Measurements from ENCODE around the gene RCC2.
A peak's percentile ranks its signal among the peaks of the same experiment; 100 is the strongest.

The RCC2 gene

GRCh38 chr1:17381161-17381560 is 58.3 kb downstream of the RCC2 start:
- ATAC-seq (no peak), DNase-seq (no peak)
- Mint-ChIP-seq H3K4me1 (no peaks in the 10 kb centered on the region), H3K27ac (no peak overlapping the region), H3K9me3 (no peaks in the 10 kb centered on the region), H3K27me3 (peaks cover 16% of the 10 kb centered on the region), H3K4me3 (no peak overlapping the region)

- Mint-ChIP-seq H3K4me3 (no peak overlapping the region), H3K27ac (peak overlapping the region in 1 of 2 donors; percentile 74), H3K9me3 (no peaks in the 10 kb centered on the region), H3K4me1 (no peaks in the 10 kb centered on the region), H3K27me3 (peaks cover 16% of the 10 kb centered on the region)
- DNase-seq = no peak
- ATAC-seq = no peak
Observed at GRCh38 chr1:17377325-17377953, 62.0 kb downstream of the RCC2 start.

DNA sequence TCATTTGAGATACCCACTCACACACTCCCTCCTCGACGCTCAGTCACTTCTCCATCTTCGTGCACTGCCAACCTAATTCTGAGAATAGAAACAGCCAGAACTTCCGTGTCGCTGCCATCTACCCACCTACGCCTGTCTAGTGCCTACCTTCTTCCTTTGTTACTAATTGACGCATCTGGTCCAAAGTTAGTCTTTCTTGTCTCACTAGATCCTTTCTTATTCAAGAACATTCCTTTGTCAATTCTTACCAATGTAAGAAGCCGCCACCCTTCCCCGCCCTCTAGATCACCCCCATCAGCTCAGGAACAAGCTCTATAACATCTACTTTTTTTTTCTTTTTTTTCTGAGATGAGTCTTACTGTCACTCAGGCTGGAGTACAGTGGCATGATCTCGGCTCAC is 63.8 kb downstream of the RCC2 start:
- Mint-ChIP-seq H3K4me1 (no peaks in the 10 kb centered on the region), H3K27me3 (peaks cover 16% of the 10 kb centered on the region), H3K27ac (no peak overlapping the region), H3K4me3 (no peak overlapping the region), H3K9me3 (no peaks in the 10 kb centered on the region)
- DNase-seq = no peak
- ATAC-seq = no peak

DNA sequence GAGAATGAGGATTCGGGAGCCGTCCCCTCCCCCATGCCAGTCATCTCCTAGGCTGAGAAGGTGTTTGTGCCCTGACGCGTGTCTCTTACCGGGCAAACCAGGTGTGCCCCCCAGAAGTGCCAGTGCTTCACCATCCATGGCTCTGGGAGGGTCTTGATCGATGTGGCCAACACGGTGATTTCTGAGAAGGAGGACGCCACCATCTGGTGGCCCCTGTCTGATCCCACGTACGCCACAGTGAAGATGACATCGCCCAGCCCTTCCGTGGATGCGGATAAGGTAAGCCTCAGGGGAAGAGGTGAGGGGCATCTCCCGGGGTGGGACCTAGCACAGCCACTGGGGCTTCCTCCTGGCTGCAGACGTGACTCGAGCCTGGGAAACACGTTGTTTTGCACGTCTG is 66.5 kb downstream of the RCC2 start:
- Mint-ChIP-seq H3K9me3 (no peaks in the 10 kb centered on the region), H3K27me3 (peaks cover 10% of the 10 kb centered on the region), H3K4me3 (no peak overlapping the region), H3K27ac (no peak overlapping the region), H3K4me1 (no peaks in the 10 kb centered on the region)
- DNase-seq (no peak), ATAC-seq (no peak)

DNA sequence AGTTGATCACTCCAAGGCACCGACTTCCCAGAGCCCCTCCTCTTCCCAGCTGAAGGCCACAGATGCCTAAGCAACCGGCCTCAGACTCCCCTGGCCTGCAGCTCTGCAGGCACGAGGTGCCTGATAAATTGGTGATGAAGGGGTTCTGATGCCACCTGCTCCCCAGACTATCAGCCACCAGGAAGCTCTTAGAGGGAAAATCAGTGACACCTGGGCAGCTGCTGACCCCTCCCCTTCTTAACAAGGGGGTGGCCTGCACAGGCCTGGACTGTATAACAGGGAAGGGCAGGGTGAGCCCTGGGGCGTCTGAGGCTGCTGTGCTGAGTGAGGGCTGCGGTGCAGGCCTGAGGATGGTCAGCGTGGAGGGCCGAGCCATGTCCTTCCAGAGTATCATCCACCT is 67.6 kb downstream of the RCC2 start, which contains the start of gene PADI6:
Gene PADI6 (plus strand): TSS at position 301 of the 400 bp plus-strand sequence. CDS start 50 bp downstream, at position 351.
- no peaks in the 10 kb centered on the region for H3K9me3 Mint-ChIP-seq
- no peak within 1 kb of the TSS for H3K4me3 Mint-ChIP-seq
- no peaks in the 10 kb centered on the region for H3K4me1 Mint-ChIP-seq
- ATAC-seq = no peak
- H3K27me3 Mint-ChIP-seq = no peaks in the 10 kb centered on the region
- no peak for DNase-seq
- H3K27ac Mint-ChIP-seq = peak within 1 kb of the TSS in 1 of 2 donors; percentile 71

GRCh38 chr1:17370618-17371017 is 68.9 kb downstream of the RCC2 start:
- Mint-ChIP-seq H3K27me3 (peaks cover 11% of the 10 kb centered on the region), H3K4me1 (no peaks in the 10 kb centered on the region), H3K4me3 (no peak overlapping the region), H3K27ac (no peak overlapping the region), H3K9me3 (no peaks in the 10 kb centered on the region)
- ATAC-seq = peak; percentile 69
- DNase-seq = no peak

DNA sequence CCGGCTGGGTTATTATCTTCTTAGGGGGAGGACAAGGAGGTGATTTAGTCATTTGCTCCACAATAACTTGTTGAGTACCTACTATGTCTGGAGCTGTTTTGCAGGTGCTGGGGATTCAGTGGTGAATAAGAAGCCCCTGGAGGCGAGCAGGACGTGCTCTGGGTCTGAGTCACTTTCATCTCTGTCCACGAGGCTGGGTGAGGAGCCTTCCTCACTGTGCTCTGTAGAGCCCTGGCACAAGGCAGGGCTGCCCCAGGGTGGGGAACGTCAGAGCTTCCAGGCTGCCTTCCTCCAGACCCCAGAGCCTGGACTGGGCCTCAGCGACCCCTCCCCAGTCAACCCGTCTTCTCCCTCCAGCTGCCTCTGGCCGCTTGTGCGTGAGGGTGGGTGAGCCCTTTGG is 70.0 kb downstream of the RCC2 start:
- H3K9me3 Mint-ChIP-seq = no peaks in the 10 kb centered on the region
- H3K4me3 Mint-ChIP-seq = no peak overlapping the region
- no peak for DNase-seq
- no peak overlapping the region for H3K27ac Mint-ChIP-seq
- no peak for ATAC-seq
- H3K27me3 Mint-ChIP-seq = peaks cover 15% of the 10 kb centered on the region
- no peaks in the 10 kb centered on the region for H3K4me1 Mint-ChIP-seq

DNA sequence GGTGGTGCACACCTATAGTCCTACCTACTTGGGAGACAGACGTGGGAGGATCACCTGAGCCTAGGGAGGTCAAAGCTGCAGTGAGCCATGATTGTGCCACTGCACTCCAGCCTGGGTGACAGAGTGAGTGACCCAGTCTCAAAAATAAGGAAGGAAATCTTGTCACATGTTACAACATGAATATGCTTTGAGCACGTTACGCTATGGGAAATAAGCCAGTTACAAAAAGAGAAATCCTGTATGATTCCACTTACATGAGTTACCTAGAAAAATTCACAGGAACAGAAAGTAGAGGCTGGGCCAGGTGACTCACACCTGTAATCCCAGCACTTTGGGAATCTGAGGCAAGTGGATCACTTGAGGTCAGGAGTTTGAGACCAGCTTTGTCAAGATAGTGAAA is 74.2 kb downstream of the RCC2 start:
- Mint-ChIP-seq H3K4me3 (no peak overlapping the region), H3K4me1 (no peaks in the 10 kb centered on the region), H3K9me3 (no peaks in the 10 kb centered on the region), H3K27me3 (peaks cover 15% of the 10 kb centered on the region), H3K27ac (no peak overlapping the region)
- DNase-seq (no peak), ATAC-seq (no peak)

GRCh38 chr1:17363771-17364170 is 75.7 kb downstream of the RCC2 start:
- no peak for ATAC-seq
- Mint-ChIP-seq H3K27ac (no peak overlapping the region), H3K27me3 (peaks cover 15% of the 10 kb centered on the region), H3K4me1 (no peaks in the 10 kb centered on the region), H3K4me3 (no peak overlapping the region), H3K9me3 (no peaks in the 10 kb centered on the region)
- no peak for DNase-seq

GRCh38 chr1:17363351-17363750 is 76.1 kb downstream of the RCC2 start:
- Mint-ChIP-seq H3K4me3 (no peak overlapping the region), H3K27ac (no peak overlapping the region), H3K9me3 (no peaks in the 10 kb centered on the region), H3K27me3 (peaks cover 15% of the 10 kb centered on the region), H3K4me1 (no peaks in the 10 kb centered on the region)
- no peak for DNase-seq
- ATAC-seq = no peak

GRCh38 chr1:17361687-17362086 is 77.8 kb downstream of the RCC2 start:
- no peak for ATAC-seq
- H3K4me1 Mint-ChIP-seq = peaks cover 4% of the 10 kb centered on the region
- H3K4me3 Mint-ChIP-seq = no peak overlapping the region
- H3K27ac Mint-ChIP-seq = no peak overlapping the region
- H3K27me3 Mint-ChIP-seq = peaks cover 14% of the 10 kb centered on the region
- no peak for DNase-seq
- no peaks in the 10 kb centered on the region for H3K9me3 Mint-ChIP-seq

- peaks cover 2% of the 10 kb centered on the region for H3K27me3 Mint-ChIP-seq
- ATAC-seq = no peak
- DNase-seq = no peak
- H3K27ac Mint-ChIP-seq = no peak overlapping the region
- H3K4me3 Mint-ChIP-seq = no peak overlapping the region
- peaks cover 16% of the 10 kb centered on the region for H3K4me1 Mint-ChIP-seq
- no peaks in the 10 kb centered on the region for H3K9me3 Mint-ChIP-seq
Observed at GRCh38 chr1:17360272-17360956, 79.1 kb downstream of the RCC2 start.

DNA sequence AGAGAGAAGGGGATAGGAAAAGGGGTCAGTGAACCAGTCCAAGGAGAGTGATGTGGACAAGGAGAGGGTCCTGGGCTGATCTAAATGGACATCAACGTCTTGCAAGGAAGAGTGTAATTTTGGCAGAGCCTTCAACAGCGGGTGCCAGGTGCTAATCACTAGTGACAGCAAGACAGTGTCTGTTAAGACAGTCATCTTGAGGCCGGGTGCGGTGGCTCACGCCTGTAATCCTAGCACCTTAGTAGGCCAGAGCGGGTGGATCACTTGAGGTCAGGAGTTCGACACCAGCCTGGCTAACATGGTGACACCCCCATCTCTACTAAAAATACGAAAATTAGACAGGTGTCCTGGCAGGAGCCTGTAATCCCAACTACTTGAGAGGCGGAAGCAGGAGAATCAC is 79.7 kb downstream of the RCC2 start:
- no peaks in the 10 kb centered on the region for H3K9me3 Mint-ChIP-seq
- no peak overlapping the region for H3K4me3 Mint-ChIP-seq
- no peaks in the 10 kb centered on the region for H3K27me3 Mint-ChIP-seq
- ATAC-seq (no peak), DNase-seq (no peak)
- no peak overlapping the region for H3K27ac Mint-ChIP-seq
- H3K4me1 Mint-ChIP-seq = peaks cover 21% of the 10 kb centered on the region

GRCh38 chr1:17359031-17359430 is 80.4 kb downstream of the RCC2 start:
- no peak for ATAC-seq
- DNase-seq = no peak
- no peaks in the 10 kb centered on the region for H3K27me3 Mint-ChIP-seq
- no peaks in the 10 kb centered on the region for H3K9me3 Mint-ChIP-seq
- peaks cover 24% of the 10 kb centered on the region for H3K4me1 Mint-ChIP-seq
- no peak overlapping the region for H3K4me3 Mint-ChIP-seq
- H3K27ac Mint-ChIP-seq = no peak overlapping the region

- DNase-seq (no peak), ATAC-seq (no peak)
- H3K9me3 Mint-ChIP-seq = no peaks in the 10 kb centered on the region
- no peak overlapping the region for H3K27ac Mint-ChIP-seq
- H3K27me3 Mint-ChIP-seq = no peaks in the 10 kb centered on the region
- peaks cover 24% of the 10 kb centered on the region for H3K4me1 Mint-ChIP-seq
- H3K4me3 Mint-ChIP-seq = no peak overlapping the region
Observed at GRCh38 chr1:17358557-17358956, 80.9 kb downstream of the RCC2 start.

All from stimulated activated naive CD8-positive, alpha-beta T cell treated with anti-CD3 and anti-CD28 coated beads, Interleukin-15, amount 100 ng/mL, for 72 hours (primary cell).